Stimulated activated naive CD8-positive, alpha-beta T cell treated with anti-CD3 and anti-CD28 coated beads, Interleukin-15, Interleukin-2, amounts not matched to agents 100 ng/mL and 50 ng/mL, for 24 hours (primary cell): ENCODE results near the gene TSPAN2.
A peak's percentile ranks its signal among the peaks of the same experiment; 100 is the strongest.

Source experiments
- H3K27ac Mint-ChIP-seq: one replicate; pipeline ENCODE4 v1.8.0; 2021; ENCODE audit warnings: mild to moderate bottlenecking, mixed read lengths
- H3K27me3 Mint-ChIP-seq: one replicate; pipeline ENCODE4 v1.8.0; 2021; ENCODE audit warnings: mixed read lengths
- H3K36me3 Mint-ChIP-seq: one replicate; pipeline ENCODE4 v1.8.0; 2021; ENCODE audit warnings: low read depth, mixed read lengths
- H3K4me1 Mint-ChIP-seq: one replicate; pipeline ENCODE4 v1.8.0; 2021; ENCODE audit warnings: low read depth, mixed read lengths
- H3K4me3 Mint-ChIP-seq: one replicate; pipeline ENCODE4 v1.8.0; 2021; ENCODE audit warnings: mild to moderate bottlenecking, mixed read lengths
- H3K9me3 Mint-ChIP-seq: one replicate; pipeline ENCODE4 v1.8.0; 2021; ENCODE audit warnings: mixed read lengths

Gene TSPAN2

DNA sequence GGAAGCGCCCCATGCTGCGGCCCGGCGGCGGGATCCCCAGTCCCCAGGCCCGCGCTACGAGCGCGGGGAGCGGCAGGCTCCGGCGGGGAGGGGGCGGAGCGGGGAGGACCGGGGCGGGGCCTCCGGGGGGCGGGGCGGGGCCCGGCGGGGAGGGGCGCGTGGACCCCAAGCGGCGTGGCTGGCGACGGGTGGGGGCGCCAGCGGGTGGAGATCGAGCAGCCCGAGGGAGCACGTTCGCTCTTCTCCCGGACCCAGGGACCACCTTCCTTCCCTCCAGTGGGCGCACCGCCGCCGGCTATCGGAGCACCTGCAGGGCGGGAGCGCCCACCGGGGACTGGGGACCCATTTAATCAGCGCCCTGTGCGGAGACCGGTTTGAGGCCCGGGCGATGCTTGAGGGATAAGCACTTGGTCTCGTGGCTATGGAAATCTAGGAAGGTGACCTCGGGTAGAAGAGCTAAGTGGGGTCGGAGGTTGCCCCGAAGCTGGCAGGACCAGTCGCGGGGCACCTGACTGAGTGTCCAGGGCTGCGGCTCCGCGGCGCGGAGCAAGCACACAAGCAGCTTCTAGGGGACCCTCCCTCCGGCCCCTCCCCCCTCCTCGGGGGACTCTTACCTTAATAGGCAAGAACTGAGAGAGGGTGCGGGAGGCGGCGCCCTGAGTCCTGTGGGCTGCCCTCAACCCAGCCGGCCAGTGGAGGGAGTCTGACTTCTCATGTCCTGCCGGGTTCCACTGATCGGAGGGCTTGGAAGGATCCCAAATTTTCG, at the start of gene TSPAN2:
Gene TSPAN2, minus strand, starts transcription at position 84 of the 766 bp plus-strand sequence. Its CDS starts 71 bp downstream, at position 13.
- Mint-ChIP-seq H3K27ac (no peak within 1 kb of the TSS), H3K4me3 (peak within 1 kb of the TSS; percentile 80), H3K4me1 (peaks cover 38% of the 10 kb centered on the region), H3K9me3 (no peaks in the 10 kb centered on the region), H3K27me3 (peaks cover 8% of the 10 kb centered on the region), H3K36me3 (no peaks in the 10 kb centered on the region)

- H3K9me3 Mint-ChIP-seq = no peaks in the 10 kb centered on the region
- no peak overlapping the region for H3K4me3 Mint-ChIP-seq
- H3K36me3 Mint-ChIP-seq = no peaks in the 10 kb centered on the region
- no peak overlapping the region for H3K27ac Mint-ChIP-seq
- H3K4me1 Mint-ChIP-seq = no peaks in the 10 kb centered on the region
- H3K27me3 Mint-ChIP-seq = peaks cover 17% of the 10 kb centered on the region
Measured at GRCh38 chr1:115138973-115139372, 49.7 kb upstream of the TSPAN2 start.

GRCh38 chr1:115138271-115138670, 49.0 kb upstream of the TSPAN2 start:
- no peaks in the 10 kb centered on the region for H3K4me1 Mint-ChIP-seq
- peaks cover 15% of the 10 kb centered on the region for H3K27me3 Mint-ChIP-seq
- H3K9me3 Mint-ChIP-seq = no peaks in the 10 kb centered on the region
- no peak overlapping the region for H3K4me3 Mint-ChIP-seq
- no peak overlapping the region for H3K27ac Mint-ChIP-seq
- H3K36me3 Mint-ChIP-seq = no peaks in the 10 kb centered on the region

DNA sequence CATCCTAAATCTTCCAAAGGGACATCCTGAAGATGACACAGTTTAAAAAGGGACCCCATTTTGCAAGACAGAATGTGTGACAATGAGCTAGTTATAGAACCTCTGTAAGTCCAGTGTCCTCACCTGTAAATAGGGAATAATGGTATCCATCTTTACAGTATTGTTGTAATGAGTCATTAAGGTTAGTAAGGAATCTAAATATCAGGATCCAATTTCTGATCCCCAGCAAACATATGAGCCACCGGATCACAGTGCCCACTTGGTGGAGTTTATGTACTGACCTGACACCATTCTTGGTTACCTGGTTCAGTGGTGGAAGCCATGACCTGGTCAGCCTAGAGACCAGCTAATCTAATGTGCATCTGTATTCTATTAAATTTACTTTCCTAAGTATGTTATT, 47.9 kb upstream of the TSPAN2 start:
- Mint-ChIP-seq H3K9me3 (no peaks in the 10 kb centered on the region), H3K36me3 (no peaks in the 10 kb centered on the region), H3K4me1 (no peaks in the 10 kb centered on the region), H3K27me3 (peaks cover 9% of the 10 kb centered on the region), H3K27ac (no peak overlapping the region), H3K4me3 (no peak overlapping the region)

GRCh38 chr1:115136706-115137105, 47.4 kb upstream of the TSPAN2 start:
- H3K27me3 Mint-ChIP-seq = peaks cover 9% of the 10 kb centered on the region

GRCh38 chr1:115136106-115136505, 46.8 kb upstream of the TSPAN2 start:
- H3K9me3 Mint-ChIP-seq = no peaks in the 10 kb centered on the region
- H3K36me3 Mint-ChIP-seq = no peaks in the 10 kb centered on the region
- H3K4me3 Mint-ChIP-seq = no peak overlapping the region
- no peak overlapping the region for H3K27ac Mint-ChIP-seq
- H3K27me3 Mint-ChIP-seq = peaks cover 8% of the 10 kb centered on the region
- H3K4me1 Mint-ChIP-seq = no peaks in the 10 kb centered on the region

More at GRCh38 chr1:115136706-115137105, 47.4 kb upstream of the TSPAN2 start:
- Mint-ChIP-seq H3K4me3 (no peak overlapping the region), H3K9me3 (no peaks in the 10 kb centered on the region), H3K4me1 (no peaks in the 10 kb centered on the region), H3K27ac (no peak overlapping the region), H3K36me3 (no peaks in the 10 kb centered on the region)

- H3K4me1 Mint-ChIP-seq = peaks cover 2% of the 10 kb centered on the region
- H3K27me3 Mint-ChIP-seq = peaks cover 5% of the 10 kb centered on the region
- H3K9me3 Mint-ChIP-seq = no peaks in the 10 kb centered on the region
- H3K4me3 Mint-ChIP-seq = no peak overlapping the region
- H3K36me3 Mint-ChIP-seq = no peaks in the 10 kb centered on the region
- H3K27ac Mint-ChIP-seq = no peak overlapping the region
Measured at GRCh38 chr1:115135681-115136080, 46.4 kb upstream of the TSPAN2 start.

DNA sequence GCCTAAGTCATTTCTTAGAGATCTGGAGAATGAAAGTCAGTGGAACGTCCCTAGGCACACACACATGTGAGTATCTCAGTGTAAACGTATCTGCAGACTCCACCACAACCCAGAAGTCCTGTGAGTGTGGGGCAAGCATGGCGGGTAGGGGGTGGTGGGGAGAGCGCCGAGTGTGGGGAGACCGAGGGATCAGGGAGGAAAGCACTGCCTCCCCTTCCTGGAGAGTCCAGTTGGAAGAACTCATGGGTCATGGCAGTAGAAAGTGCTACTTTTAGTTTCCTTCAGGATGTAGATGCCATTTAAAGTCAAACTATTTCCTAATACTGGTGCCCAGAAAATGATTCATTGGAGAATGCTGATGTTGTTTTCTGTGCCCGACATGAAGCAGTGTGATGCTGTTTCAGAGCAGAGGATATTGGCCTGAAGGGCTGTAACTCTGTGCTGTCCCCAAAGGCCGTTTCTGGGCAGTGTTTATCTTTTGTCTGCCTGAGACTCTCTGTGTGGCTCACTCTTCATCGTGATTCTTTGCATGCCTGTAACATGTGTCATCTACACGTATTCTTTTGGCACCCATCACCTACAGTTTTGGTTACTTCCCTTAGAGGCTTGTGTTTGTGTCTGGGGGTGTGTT, 45.7 kb upstream of the TSPAN2 start:
- H3K27me3 Mint-ChIP-seq = peaks cover 5% of the 10 kb centered on the region
- no peak overlapping the region for H3K27ac Mint-ChIP-seq
- H3K36me3 Mint-ChIP-seq = no peaks in the 10 kb centered on the region
- peaks cover 4% of the 10 kb centered on the region for H3K4me1 Mint-ChIP-seq
- no peaks in the 10 kb centered on the region for H3K9me3 Mint-ChIP-seq
- no peak overlapping the region for H3K4me3 Mint-ChIP-seq

DNA sequence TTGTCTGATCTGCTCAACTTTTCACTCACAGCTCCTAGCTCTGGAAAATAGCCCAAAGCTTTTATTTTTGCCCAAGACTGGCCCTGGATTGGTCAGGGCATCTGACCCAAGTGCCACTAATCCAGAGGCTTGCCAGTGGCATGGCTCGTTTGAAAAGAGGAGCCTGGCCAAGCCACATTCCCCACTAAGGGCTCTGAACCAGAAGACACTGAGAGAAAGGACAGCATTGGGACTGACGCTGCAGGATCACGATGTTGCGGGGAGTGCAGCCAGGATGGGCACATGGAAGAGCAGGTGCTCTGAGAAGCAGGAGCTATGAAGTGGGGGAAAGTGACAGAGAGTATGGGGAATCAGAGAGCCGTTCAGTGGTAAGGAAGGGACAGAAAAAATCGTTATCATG, 44.9 kb upstream of the TSPAN2 start:
- Mint-ChIP-seq H3K27me3 (peaks cover 5% of the 10 kb centered on the region), H3K27ac (no peak overlapping the region), H3K4me3 (no peak overlapping the region), H3K4me1 (peaks cover 4% of the 10 kb centered on the region), H3K9me3 (no peaks in the 10 kb centered on the region), H3K36me3 (no peaks in the 10 kb centered on the region)

- Mint-ChIP-seq H3K27me3 (no peaks in the 10 kb centered on the region), H3K36me3 (no peaks in the 10 kb centered on the region), H3K4me3 (no peak overlapping the region), H3K27ac (no peak overlapping the region), H3K4me1 (peaks cover 4% of the 10 kb centered on the region), H3K9me3 (no peaks in the 10 kb centered on the region)
Measured at GRCh38 chr1:115133440-115133839, 44.1 kb upstream of the TSPAN2 start.

DNA sequence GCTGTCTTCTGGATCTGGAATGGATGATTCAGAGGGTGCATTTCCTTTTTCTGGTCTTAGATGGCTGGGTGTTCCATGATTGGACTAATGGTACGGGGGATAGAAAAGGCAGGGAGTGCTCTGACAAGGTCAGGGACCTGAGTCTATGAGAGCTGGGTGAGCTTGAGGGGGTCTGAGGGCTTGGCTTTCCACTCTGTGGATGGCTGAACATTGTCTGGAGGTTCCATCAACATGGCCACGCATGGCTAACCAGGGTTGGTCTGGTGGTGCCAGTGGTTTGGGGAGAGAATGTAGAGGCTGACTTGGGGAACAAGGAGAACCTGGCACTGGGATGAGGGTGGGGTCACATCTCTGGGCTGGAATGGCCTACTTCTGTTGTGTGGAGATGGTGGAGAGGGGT, 41.5 kb upstream of the TSPAN2 start:
- H3K4me3 Mint-ChIP-seq = no peak overlapping the region
- no peaks in the 10 kb centered on the region for H3K36me3 Mint-ChIP-seq
- H3K27me3 Mint-ChIP-seq = no peaks in the 10 kb centered on the region
- no peaks in the 10 kb centered on the region for H3K9me3 Mint-ChIP-seq
- H3K27ac Mint-ChIP-seq = no peak overlapping the region
- H3K4me1 Mint-ChIP-seq = peaks cover 7% of the 10 kb centered on the region

DNA sequence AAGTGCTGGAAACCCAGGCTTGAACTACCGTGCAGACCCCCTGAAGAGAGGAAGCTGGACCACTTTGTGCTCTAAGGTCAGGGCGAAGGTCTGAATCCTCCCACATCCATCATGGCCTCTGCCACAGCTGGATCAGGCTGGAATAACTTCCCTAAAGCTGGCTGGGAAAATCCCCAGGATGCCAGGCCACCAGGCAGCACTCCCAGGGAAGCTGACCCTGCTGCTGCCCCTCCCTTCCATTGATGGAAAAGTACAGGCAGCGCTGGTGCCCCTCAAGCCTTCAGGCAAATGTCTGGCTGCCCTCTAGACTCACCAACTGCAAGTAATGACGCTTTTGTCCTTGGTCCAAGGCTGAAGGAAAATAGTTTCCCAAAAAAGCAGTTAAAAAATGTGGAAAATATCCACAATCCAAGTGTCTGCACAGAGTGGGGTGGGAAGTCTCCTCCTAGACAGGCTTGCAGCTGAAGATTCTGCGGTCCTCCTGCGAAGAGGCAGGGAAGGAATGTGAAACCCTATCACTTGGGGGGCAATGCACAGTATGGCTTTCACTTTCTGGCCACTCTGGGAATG, 39.9 kb upstream of the TSPAN2 start:
- H3K27ac Mint-ChIP-seq = no peak overlapping the region
- peaks cover 3% of the 10 kb centered on the region for H3K27me3 Mint-ChIP-seq

GRCh38 chr1:115127539-115127938, 38.2 kb upstream of the TSPAN2 start:
- peaks cover 7% of the 10 kb centered on the region for H3K4me1 Mint-ChIP-seq
- peaks cover 10% of the 10 kb centered on the region for H3K27me3 Mint-ChIP-seq
- H3K36me3 Mint-ChIP-seq = no peaks in the 10 kb centered on the region
- H3K27ac Mint-ChIP-seq = no peak overlapping the region
- no peak overlapping the region for H3K4me3 Mint-ChIP-seq
- peaks cover 9% of the 10 kb centered on the region for H3K9me3 Mint-ChIP-seq

More for the DNA sequence above, 39.9 kb upstream of the TSPAN2 start:
- H3K4me3 Mint-ChIP-seq = no peak overlapping the region
- H3K4me1 Mint-ChIP-seq = peaks cover 7% of the 10 kb centered on the region
- H3K9me3 Mint-ChIP-seq = peaks cover 3% of the 10 kb centered on the region
- no peaks in the 10 kb centered on the region for H3K36me3 Mint-ChIP-seq

DNA sequence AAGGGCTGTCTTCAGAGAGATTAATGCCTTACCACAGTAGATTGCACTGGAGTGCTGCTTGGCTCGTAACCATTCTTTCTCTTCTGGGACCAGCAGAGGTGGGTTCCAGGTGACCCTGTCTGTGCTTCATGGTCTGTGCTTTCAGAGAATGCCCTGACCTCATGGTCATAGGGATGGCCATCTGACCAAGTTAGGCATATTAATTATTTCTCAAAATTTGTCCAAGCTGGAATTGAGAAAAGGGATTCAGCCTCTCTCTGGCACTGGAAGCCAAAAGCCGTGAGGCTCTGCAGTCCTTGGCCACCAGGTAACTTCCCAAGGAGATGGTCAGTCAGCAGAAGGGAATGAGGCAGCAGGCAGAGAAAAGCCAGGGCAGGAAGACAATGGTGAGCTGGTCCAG, 37.2 kb upstream of the TSPAN2 start:
- Mint-ChIP-seq H3K4me3 (no peak overlapping the region), H3K4me1 (peaks cover 7% of the 10 kb centered on the region), H3K36me3 (no peaks in the 10 kb centered on the region), H3K27ac (no peak overlapping the region), H3K27me3 (peaks cover 17% of the 10 kb centered on the region), H3K9me3 (peaks cover 16% of the 10 kb centered on the region)

GRCh38 chr1:115123116-115123515, 33.8 kb upstream of the TSPAN2 start:
- Mint-ChIP-seq H3K9me3 (peaks cover 24% of the 10 kb centered on the region), H3K27me3 (peaks cover 18% of the 10 kb centered on the region), H3K4me1 (peaks cover 2% of the 10 kb centered on the region), H3K4me3 (no peak overlapping the region), H3K36me3 (no peaks in the 10 kb centered on the region), H3K27ac (no peak overlapping the region)
